Brain microvascular endothelial cell (primary cell): ENCODE measurements around the gene UVSSA.

ENCODE experiments used
- DNase-seq: peaks from one replicate; pipeline ENCODE4 v3.0.0-alpha.2; 2020
- H3K27ac ChIP-seq: fragments of 250-450 bp; sonication (Bioruptor Pico); 2 replicates; pipeline ENCODE4 v1.5.1; 2020; ENCODE audit warnings: mild to moderate bottlenecking, moderate library complexity
- H3K27me3 ChIP-seq: fragments of 250-450 bp; sonication (Bioruptor Pico); replicated peaks from 2 replicates; pipeline ENCODE4 v1.5.1; 2020; ENCODE audit warnings: mild to moderate bottlenecking
- H3K36me3 ChIP-seq: fragments of 250-450 bp; sonication (Bioruptor Pico); replicated peaks from 2 replicates; pipeline ENCODE4 v1.5.1; 2020; ENCODE audit warnings: mild to moderate bottlenecking
- H3K4me3 ChIP-seq: 2 replicates; pipeline ENCODE4 v1.5.1; 2011; ENCODE audit warnings: low read depth, mild to moderate bottlenecking, control low read depth, low read length, moderate library complexity
- CTCF ChIP-seq: IDR thresholded peaks from 2 replicates; pipeline ENCODE4 v1.5.1; 2011; ENCODE audit warnings: low read depth, mild to moderate bottlenecking, moderate library complexity, low read length, control low read depth, inconsistent platforms; ENCODE audit errors: missing control alignments
- in situ Hi-C: cut with HindIII; loops from 2 replicates; pipeline ENCODE4 v1.10.0; 2017; ENCODE audit warnings: low sequenced_read_pairs, low pct_ligation_motif_present

Gene UVSSA

GRCh38 chr4:1414831-1415680 lies 68.0 kb downstream of the UVSSA start:
- Histone ChIP-seq H3K27me3 (peaks cover 24% of the 10 kb centered on the region), H3K4me3 (no peak overlapping the region), H3K36me3 (no peaks in the 10 kb centered on the region), H3K27ac (no peak overlapping the region)
- in situ Hi-C loops: no loop called here
- DNase-seq: no peak
- no peak for TF ChIP-seq CTCF

- no peak overlapping the region for H3K27ac ChIP-seq
- in situ Hi-C loops: no loop called here
- H3K27me3 ChIP-seq: peaks cover 24% of the 10 kb centered on the region
- no peak overlapping the region for H3K4me3 ChIP-seq
- no peak for TF ChIP-seq CTCF
- H3K36me3 ChIP-seq: no peaks in the 10 kb centered on the region
- DNase-seq: no peak
These were observed 68.6 kb downstream of the UVSSA start for GRCh38 chr4:1415681-1415981.

GRCh38 chr4:1416051-1416947 lies 69.3 kb downstream of the UVSSA start:
- in situ Hi-C loops: no loop called here
- Histone ChIP-seq H3K27ac (no peak overlapping the region), H3K36me3 (no peaks in the 10 kb centered on the region), H3K27me3 (peaks cover 20% of the 10 kb centered on the region), H3K4me3 (no peak overlapping the region)
- no peak for TF ChIP-seq CTCF
- no peak for DNase-seq

GRCh38 chr4:1416948-1417260 lies 69.9 kb downstream of the UVSSA start:
- Histone ChIP-seq H3K27me3 (peaks cover 20% of the 10 kb centered on the region), H3K36me3 (no peaks in the 10 kb centered on the region), H3K4me3 (no peak overlapping the region), H3K27ac (no peak overlapping the region)
- DNase-seq: no peak
- no peak for TF ChIP-seq CTCF
- in situ Hi-C loops: no loop called here

- Histone ChIP-seq H3K27ac (no peak overlapping the region), H3K4me3 (no peak overlapping the region), H3K36me3 (no peaks in the 10 kb centered on the region), H3K27me3 (peaks cover 19% of the 10 kb centered on the region)
- TF ChIP-seq CTCF: no peak
- in situ Hi-C loops: no loop called here
- no peak for DNase-seq
These were observed 70.7 kb downstream of the UVSSA start for GRCh38 chr4:1417522-1418390.
